Spleen (tissue), 7 donors: ENCODE measurements around the gene HSF2.

Experiments used
- POLR2A ChIP-seq, 3 donors: fragments of 450-650 bp; IDR thresholded peaks; one replicate each; pipeline ENCODE4 v1.5.1; 2017; ENCODE audit warnings: antibody characterized with exemption in 3 of 3, mild to moderate bottlenecking in 1 of 3
- TF ChIP-seq, protein P1 (sequence below), 11 experiments: fragments of 200-600 bp in 7 of 11; fragments of 450-650 bp in 4 of 11; sonication (generic) in 4 of 11; IDR thresholded peaks in 8 of 11; conservative IDR thresholded peaks in 3 of 11; 1 replicate in 7 of 11; 2 replicates in 4 of 11; pipeline versions ENCODE4 v1.4.0 to v1.8.0; 2016 to 2021; ENCODE audit warnings: antibody characterized with exemption in 11 of 11, inconsistent platforms in 4 of 11, mild to moderate bottlenecking in 1 of 11
- donor health status: DM: no; HTN: no; CAD: no; lungs with moderate emphysema.
- donor health status: DM: no; HTN: no; CAD: no.
- donor health status: DM: no; HTN: no; CAD: no.

DNA sequence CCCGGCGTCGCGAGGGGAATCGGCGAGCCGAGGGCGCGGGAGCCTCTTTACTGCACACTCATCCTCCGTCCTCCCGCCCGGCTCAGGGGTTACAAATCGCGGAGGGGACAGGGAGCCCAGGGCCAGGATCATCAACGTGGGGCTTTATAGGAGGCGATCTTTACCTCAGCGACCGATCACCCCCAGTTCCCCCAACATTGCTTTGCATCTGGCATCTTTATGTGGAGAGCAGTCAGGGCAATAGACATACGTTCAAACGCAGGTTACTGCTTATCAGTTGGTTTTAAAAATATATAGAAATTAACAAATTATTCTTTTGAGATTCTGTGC is 634 bp downstream of the HSF2 start:
- TF ChIP-seq, protein P1, sequence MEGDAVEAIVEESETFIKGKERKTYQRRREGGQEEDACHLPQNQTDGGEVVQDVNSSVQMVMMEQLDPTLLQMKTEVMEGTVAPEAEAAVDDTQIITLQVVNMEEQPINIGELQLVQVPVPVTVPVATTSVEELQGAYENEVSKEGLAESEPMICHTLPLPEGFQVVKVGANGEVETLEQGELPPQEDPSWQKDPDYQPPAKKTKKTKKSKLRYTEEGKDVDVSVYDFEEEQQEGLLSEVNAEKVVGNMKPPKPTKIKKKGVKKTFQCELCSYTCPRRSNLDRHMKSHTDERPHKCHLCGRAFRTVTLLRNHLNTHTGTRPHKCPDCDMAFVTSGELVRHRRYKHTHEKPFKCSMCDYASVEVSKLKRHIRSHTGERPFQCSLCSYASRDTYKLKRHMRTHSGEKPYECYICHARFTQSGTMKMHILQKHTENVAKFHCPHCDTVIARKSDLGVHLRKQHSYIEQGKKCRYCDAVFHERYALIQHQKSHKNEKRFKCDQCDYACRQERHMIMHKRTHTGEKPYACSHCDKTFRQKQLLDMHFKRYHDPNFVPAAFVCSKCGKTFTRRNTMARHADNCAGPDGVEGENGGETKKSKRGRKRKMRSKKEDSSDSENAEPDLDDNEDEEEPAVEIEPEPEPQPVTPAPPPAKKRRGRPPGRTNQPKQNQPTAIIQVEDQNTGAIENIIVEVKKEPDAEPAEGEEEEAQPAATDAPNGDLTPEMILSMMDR (IDR thresholded peaks at IDR 0.05 in 8 of 11, conservative IDR thresholded peaks at IDR 0.05 in 3 of 11): no peak
- TF ChIP-seq POLR2A (IDR thresholded peaks at IDR 0.05): no peak
